NCI-H2227 (cell line): ENCODE data around the gene EZH1.
A peak's percentile ranks its signal among the peaks of the same experiment; 100 is the strongest.

Experiments
- DNase-seq: peaks from one replicate; lab custom pipeline; 2025; ENCODE audit not compliant: unreplicated experiment; lab: John Stamatoyannopoulos, UW

EZH1 gene

DNA sequence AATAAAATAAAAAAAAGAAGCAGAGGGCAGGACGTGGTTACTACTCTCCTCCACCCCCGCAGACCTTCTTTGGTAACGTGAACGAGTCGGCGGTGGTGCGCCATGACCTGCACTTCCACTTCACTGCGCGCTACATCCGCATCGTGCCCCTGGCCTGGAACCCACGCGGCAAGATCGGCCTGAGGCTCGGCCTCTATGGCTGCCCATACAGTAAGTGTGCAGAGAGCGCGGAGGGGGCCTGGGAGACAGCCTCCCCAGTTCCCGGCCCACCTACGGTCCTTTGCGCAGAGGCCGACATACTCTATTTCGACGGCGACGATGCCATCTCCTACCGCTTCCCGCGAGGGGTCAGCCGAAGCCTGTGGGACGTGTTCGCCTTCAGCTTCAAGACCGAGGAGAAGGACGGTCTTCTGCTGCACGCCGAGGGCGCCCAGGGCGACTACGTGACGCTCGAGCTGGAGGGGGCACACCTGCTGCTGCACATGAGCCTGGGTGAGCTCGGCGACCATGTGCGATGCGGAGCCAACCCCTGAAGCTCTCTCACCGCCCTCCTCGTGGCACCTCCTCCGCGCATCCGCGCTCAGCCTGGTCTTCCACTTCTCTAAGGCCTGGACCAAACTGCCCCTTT is 59.8 kb downstream of the EZH1 start:
- DNase-seq = no peak

DNA sequence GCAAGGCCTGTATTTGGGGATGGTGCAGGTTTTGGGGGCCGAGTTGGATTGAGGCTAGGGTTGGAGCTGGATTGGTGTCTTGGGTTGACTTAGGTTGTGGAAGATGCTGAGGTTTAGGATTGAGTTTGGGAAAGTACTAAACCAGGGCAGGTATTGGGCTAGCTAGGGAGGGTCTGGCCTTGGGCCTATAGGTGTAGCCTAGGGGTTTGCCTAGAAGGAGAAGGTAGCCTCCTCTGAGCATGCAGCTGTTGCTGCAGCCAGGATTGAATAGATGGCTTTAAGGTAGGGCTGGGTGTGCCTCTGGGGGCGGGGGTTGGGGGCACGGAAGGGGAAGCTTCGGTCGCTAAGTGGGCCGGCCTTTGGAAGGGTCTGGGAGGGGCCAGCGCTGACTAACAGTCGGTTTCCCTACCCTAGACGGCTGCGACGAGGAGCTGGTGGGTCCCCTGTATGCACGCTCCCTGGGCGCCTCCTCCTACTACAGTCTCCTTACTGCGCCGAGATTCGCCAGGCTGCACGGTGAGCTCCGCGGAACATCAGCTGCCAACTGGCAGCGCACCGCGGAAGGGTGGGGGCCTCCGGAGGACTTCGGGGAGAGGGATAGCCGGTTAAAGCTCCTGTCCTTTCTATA is 61.3 kb downstream of the EZH1 start:
- peak; percentile 82 for DNase-seq

DNA sequence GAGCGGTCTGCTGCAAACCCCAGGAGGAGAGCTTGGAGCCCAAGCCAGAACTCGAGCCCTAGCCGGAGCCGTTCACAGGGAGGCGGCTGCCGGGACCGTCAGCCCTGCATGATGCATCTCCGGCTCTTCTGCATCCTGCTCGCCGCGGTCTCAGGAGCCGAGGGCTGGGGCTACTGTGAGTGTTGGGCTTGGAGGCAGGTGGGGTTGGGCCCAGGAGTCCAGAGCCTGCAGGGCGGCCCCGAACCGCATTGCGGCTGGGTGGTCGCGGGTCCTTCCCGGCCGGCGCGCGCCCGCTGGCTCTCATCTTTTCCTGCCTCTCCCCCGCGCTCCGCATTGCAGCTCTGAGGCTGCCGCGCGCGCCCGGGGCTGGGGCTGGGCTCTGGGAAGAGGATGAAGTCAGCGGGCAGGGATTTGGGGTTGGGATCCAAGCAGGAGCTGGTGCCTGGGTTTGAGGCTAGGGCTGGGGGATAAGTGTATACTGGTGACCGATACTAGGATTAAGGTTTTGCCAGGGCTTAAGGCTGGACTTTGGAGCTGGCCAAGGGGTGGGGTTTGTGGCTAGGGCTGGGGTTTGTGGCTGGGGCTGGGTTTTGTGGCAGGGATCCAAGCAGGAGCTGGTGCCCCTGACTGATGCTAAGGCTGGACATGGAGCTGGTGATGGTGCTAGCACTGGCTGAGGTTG is 62.0 kb downstream of the EZH1 start:
- peak; percentile 76 for DNase-seq

DNA sequence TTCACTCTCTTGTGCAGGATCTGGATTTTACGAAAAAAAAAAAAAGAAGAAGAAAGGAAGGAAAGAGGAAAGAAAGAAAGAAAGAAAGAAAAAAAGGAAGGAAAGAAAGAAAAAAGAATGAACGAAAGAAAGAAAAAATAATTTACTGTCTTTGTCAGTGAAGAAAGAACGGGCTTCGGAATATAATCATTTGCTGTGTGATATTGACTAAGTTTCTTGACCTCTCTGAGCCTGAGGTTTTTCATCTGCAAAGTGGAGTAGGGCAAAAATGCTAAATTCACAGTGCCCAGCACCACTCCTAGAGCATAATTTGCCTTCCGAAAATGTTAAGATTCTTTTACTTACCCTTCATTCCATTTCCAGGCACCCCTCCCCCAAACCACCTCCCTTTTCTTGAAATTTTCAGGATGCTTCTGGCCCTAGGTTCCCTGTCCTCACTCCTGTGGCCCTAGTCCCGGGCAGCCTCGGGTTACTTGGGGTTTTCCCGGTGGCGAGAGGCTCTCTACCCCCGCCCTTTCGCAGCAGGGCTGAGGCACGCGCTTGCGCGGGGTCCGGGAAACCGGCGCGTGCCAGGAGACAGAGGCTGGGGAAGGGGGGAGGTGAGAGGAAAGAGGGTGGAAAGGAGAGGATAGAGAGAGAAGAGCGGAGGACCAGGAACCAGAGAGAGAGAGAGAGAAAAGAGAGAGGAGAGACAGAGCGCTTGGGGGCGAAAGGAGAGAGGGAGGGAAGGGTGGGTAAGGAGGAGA is 62.7 kb downstream of the EZH1 start, which contains the start of gene CNTNAP1:
Gene CNTNAP1, plus strand, starts transcription at position 556 of the 746 bp plus-strand sequence. CDS start 299 bp downstream, outside the sequence.
- DNase-seq = peak; percentile 84

DNA sequence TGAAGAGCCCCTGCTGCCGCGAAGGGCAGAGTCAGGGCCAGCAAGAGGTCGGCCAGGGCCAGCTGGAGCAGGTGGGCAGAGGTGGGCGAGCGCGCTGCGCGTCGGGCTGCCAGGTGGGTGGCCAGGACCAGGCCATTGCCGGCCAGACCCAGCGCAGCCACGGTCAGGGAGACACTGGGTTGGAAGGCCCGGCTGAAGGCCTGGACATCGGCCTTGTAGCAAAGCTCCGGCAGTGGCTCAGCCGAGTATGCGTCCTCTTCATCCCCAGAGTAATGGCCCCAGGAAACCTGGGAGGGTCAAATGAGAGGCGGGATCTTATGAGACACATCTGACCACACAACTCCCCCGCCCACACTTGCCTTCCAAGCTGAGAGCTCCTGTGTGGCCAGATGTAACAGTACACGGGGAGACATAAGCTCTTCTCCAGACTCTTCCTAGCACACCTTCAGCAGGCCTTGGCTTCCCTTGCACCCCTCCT is 64.5 kb downstream of the EZH1 start:
- DNase-seq = peak; percentile 32

DNA sequence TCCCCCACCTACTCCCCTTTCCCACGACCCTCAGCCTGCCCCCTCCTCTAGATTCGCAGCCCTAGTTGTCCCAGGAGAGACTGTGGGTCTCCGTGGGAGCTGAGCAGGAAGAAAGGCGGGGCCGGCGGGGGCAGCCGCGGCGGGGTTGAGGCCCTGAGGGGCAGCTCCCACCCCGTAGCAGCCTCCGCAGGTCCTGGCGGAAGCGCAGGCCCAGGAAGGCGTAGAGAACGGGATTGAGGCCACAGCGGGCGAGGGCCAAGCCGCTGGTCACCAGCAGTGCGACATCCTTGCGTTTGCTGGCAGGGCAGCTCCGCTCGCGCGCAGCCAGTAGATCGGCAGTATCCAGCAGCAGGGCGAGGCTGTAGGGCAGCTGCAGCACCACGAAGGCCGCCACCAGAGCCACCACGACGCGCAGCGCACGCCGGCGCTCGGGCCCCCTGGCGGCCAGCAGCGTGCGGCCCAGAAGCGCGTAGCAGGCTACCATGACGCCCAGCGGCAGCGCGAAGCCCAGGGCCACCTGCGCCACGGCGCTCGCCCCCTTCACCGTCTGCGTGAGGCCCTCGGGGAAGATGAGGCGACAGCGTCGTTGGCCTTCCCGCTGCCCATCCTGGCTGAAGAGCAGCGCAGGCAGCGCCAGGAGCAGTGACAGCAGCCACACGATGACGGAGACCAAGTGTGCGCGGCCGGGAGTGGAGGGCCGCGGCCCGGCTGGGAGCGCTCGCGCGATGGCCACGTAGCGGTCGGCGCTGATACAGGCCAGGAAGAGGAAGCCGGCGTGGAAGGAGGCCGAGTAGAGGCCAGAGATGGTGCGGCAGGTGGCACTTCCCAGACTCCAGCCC is 65.1 kb downstream of the EZH1 start:
- DNase-seq = peak; percentile 87

DNA sequence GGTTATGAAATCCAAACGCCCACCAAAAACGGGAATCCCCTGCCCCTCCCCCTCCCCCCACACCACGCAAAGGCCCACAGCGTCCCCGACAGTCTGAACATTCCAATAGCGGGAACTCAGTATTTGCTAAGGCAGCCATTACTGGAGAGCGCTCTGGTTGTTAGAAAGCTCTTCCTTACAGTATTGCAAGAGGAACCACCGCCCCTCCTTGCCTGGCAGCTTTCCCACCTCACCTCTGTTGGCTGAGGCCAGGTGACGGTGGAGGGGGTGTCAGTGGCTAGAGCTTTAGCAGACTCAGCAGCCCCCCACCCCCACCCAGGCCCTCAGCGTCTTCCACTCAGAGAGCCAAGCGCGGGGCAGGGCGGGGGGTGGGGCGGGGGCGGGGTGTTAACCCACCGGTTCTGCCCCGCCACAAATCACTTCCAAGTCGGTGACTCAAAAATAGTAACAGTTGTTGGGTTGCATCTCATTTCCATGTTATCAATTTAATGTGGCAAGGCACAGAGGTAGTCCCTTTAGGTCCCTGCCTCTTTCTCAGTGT is 65.8 kb downstream of the EZH1 start:
- peak; percentile 71 for DNase-seq

DNA sequence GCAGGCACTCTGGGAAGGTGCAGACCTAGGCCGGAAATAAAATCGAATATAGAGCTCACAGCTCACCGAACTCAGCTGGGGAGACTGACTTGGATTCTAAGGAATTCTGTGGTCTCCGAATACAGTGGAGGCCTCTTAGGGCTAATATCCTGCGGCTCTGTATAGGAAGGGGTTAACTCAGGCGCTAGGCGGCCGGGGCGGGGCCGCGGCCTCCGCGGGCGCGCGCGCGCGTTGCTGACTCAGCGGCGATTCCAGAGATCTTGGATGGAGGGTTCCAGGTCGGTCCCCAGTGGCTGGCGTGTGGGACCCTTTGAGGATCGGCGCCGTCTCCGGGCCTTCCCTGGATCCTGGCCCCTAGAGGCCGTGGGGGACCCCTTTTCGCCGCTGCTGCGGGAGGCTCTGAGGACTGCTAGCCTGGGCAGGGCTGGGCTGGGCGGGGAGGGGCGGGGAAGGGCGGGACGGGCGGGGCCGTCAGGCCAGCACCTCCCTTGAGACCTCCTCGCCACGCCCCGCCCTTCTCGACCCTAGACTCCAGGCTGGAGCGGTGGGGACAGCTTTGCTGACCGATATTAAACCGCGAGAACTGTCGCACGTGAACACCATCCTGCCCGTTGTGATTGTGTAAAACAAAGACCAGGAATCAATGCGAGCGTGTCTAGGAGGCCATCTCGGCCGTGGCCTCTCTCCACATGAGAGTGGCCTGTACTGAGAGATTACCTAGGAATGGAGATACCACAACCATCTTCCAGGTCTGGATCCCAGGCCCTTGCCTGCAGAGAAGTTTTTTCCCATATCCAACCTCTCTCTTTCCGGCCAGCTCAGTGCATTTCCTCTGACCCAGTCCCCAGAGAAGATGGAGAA is 66.7 kb downstream of the EZH1 start:
- peak; percentile 92 for DNase-seq

DNA sequence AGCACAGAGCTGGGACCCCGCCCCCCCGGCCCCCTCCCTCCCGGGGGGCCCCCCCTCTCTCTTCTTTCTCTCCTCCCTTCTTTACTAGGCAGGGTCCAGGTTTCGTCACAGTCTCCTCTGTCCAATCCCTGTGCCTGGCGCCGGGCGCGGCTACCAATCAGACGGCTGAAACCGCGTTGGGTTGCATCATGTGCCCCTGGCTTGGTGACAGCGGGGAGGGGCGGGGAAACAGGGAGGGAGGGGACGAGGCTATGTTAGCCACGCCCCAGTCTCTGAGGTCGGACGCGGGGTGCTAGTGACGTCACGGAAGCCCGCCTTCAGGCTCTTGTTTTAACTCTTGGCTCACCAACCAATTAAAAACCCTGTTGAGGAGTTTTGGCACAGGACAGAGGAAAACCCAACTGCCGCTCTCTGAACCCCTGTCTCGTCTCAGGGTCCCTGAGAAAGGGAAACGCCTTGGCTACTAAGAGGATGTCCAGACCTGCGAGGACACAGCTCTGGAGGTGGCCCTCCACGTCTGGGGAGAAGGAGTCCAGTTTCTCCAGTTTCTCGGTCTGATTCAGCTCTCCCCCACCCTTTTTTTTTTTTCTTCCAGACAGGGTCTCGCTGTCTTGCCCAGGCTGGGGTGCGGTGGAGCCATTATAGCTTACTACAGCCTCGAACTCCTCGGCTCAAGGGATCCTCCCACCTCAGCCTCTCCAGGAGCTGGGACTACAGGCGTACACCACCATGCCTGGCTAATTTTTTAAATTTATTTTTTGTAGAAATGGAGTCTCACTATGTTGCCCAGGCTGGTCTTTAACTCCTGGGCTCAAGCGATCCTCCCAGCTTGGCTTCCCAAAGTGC is 67.6 kb downstream of the EZH1 start:
- DNase-seq = peak; percentile 99

DNA sequence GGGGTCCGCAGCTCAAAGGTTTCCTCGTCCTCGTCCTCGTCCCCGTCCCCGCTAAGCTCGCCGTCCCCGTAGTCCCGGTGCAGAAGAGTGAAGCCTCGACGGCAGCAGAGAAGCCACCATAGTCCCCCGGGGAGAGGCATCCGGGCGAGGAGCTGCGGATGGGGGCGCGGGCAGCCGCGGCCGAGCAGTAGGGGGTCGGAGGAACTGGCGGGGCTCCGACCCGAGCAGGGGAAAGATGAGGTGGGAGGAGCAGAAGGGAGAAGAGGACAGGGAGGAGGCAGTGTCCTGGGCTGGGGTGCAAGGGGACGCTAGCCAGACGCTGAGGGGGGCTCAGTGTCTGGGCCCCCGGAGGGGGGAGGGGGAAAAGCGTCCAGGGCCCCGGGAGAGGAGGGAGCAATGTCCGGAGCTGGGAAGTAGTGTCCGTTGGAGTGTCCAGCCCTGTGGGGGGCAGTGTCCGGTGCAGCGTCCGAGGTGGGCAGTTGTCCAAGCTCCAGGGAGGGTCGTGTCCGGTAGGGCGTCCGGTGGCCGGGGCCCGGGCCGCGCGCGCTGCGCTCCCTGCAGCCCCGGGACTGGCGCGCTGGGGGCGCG is 68.3 kb downstream of the EZH1 start, which contains the start of gene PLEKHH3:
Gene PLEKHH3, minus strand, starts transcription at position 571 of the 588 bp plus-strand sequence. Its CDS starts 431 bp downstream, at position 140.
- DNase-seq = peak; percentile 73

DNA sequence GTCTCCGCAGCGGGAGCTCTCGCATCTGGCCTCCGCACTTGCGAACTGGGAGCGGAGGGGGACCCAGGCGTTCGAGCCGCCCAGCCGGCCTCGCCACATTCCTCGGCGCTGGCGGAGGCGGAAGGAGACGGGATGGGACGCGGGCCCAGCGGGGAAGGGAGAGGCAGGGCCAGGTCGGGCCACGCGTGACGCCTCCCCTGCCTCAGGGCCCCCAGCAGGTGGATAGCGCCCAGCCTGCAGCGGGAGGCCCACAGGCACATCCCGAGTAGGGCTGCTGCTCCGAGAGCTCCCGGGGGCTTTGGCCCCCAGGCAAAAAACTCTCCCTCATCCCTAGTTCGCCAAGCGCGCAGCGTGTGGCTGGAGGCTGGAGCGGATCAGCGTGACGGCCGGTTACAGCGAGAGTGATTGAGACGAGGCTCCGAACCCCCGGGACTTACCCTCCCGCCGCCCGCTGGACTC is 68.8 kb downstream of the EZH1 start:
- peak; percentile 63 for DNase-seq

DNA sequence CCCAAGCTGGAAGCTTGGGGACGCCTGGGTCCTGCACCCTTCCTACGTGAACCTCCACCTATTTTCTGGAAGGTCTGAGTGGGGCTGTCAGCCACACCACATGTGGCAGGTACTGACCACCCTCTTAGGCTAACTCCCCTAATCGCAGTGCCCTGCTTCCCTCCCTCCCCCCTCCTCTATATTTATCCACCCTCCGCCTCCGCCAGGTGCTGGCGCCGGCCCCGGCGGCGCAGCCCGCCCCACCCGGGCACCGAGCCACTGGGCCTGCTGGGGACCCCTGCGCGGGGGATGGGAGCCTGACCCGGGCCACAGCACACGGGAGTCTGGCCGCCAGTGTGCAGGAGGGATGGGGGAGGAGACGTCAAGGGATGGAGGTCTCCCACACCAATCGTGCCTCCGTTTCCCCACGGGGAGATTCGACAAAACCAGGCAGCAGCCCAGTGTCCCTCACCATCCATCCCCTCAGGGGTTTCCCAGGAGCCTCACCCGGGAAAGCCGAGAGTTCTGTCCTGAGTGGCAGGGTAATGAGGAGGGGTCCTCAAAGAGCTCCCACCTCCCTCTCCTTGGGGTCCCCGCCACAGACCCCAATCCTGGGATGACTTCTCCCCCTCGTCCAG is 69.4 kb downstream of the EZH1 start:
- DNase-seq = peak; percentile 53

DNA sequence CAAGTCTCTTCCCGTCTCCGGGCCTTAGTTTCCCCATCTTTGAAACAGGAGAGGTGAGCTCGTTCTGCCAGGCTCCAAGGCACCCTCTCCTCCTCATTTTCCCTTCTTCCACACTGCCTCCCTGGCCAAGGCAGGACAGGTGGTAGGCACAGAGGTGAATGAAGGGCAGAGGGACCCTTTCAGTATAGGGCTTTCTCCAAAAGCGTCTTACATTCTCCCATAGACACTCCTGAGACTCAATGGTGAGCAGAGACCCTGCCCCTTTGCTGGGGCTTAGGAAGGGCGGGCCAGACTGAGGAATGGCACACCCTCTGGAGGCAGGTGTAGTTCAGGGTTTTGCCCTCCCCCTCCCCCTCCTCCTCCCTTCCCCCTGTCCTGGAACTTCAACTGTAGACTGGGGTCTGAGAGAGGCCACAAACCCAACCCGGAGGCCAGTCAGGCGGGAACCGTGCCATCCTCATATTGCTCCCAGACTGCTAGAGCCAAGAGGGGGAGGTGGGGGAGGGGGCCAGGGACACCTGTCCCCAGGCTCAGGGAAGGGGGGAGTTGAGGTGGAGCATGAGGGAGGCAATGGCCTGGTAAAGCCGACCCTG is 70.0 kb downstream of the EZH1 start:
- peak; percentile 53 for DNase-seq

DNA sequence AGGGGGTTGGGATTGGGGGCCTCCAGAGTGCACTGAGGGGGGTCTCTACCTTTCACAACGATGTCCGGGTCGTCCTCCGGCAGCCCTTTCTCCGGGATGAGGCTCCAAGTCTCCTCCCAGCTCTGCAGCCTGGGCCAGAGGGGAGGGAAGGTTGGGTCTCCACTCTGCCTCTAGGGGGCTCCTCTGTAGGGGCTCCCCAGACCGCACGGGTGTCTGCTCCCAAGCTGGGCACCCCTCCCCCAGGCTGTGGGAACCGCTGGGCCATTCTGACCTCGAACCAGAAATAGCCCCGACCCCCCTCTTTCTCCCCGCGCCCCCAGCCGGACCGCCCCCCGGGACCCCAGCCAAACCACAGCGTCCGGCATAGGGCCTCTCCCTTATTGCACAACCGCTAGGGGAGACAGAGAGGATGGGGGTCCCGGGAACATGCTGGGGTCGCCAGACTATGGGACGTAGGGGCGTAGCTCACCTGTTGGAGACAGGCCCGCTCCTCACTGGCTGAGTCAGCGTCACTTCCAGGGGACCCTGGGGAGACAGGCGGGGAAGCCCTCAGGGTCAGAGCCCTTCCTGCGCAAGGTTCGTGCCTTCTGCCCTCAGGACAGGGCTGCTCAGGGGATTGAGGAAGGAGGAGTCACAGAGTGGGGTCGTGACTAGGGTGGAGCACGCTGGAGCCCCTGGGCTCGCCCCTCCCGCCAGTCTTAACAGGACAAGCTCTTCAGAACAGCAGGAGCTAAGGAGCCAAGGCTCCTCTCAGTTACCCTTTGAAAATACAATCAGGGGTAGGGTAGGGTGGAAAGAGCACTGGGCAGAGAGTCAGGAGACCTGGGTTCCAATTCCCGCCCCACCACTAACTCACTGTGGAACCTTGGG is 70.7 kb downstream of the EZH1 start:
- DNase-seq = peak; percentile 30

DNA sequence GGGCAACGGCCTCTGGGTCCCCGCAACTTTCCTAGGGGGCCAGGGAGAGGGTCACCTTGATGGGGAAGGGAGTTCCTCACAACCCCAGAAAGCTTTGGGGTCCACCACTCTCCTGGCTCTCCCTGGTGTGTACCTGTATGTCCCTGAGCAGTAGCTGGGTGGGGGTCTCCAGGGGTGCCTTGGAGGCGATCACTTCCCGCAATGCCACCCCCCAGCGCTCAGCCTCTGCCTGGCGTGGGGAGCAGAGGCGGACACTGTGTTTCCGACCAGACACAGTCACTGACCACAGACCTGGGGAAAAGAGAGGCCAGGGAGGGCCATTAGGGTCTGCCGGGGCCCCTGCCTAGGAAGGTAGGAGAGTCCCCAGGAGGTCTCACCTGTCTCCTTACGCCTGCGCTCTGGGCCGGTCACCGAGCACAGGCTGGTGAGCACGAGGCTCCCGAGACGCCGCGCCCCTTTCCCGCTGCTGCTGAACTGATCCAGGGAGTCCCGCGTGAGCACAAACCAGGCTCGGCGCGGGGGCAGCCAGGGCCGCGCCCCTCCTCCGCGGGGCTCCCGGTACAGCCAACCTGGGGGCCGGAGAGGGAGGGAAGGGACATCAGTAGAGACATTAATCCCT is 71.5 kb downstream of the EZH1 start:
- DNase-seq = no peak

DNA sequence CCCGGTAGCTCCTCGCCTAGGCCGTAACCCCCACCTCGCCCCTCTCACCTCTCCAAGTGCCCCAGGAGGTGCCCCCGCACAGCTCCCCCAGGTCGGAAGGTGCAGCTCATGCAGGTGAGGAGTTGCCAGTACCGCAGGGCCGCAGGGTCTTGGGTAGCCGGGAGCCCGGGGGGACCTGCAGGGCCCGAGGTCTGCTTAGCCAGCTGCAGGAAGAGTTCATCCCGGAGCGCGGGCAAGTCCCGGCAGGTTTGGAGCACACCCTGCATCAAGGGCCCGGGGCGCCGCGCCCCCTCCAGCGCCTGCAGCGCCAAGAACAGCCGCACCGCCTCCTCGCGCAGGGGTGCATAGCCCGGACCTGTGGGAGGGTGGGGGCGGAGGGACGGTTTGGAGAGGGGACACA is 72.8 kb downstream of the EZH1 start:
- DNase-seq = no peak
